T-helper 1 cell treated with Interleukin-12 subunit alpha and Interleukin-12 subunit beta and Interleukin-4 antibody, amounts not matched to agents 30 ng/mL and 1 ng/mL, for 36 hours (primary cell): ENCODE data around the gene RPL37. TPM values are rescaled to one million over a fixed set of nuclear protein-coding genes. Genes with fewer than 3 reads are reported as not detected.
"Not testable (repeated sequence)": the region's sequence is repeated elsewhere in the genome, so short reads cannot be mapped to it uniquely, and the experiment has no call there.

Experiments
- intact Hi-C: fragments of 100-400 bp; cut with micrococcal nuclease; formaldehyde crosslinking; loops from one replicate; pipeline ENCODE4 v1.15.1; 2024
- total RNA-seq: library from RNA; stranded (reverse); gene quantifications from 2 replicates; pipeline ENCODE4 v1.2.3, GENCODE V29; 2022

The RPL37 gene
- total RNA-seq, 1 donor from 2014 or later: 1,323 TPM

- intact Hi-C loops: loop anchor here (2.0 to 10.0 kb wide), 6 partner anchors 348 to 1760 kb away; partner anchors contain the start of genes FBXO4, FYB1 and RICTOR
These were observed 602 bp downstream of the RPL37 start for GRCh38 chr5:40834391-40834848.

GRCh38 chr5:40833712-40834229 lies 1.3 kb downstream of the RPL37 start:
- intact Hi-C loops: loop anchor here (2.0 to 10.0 kb wide), 6 partner anchors 347 to 1759 kb away; partner anchors contain the start of genes FBXO4, FYB1 and RICTOR

GRCh38 chr5:40832345-40832744 lies 2.7 kb downstream of the RPL37 start:
- intact Hi-C loops: loop anchor here (10.0 kb wide), 1 partner anchor 1618 kb away; the partner anchor contains the start of gene FYB1

GRCh38 chr5:40831346-40832210 lies 3.4 kb downstream of the RPL37 start:
- intact Hi-C loops: loop anchor here (10.0 kb wide), 1 partner anchor 1617 kb away; the partner anchor contains the start of gene FYB1

GRCh38 chr5:40829748-40830533 lies 5.1 kb downstream of the RPL37 start:
- intact Hi-C loops: loop anchor here (10.0 kb wide), 1 partner anchor 1615 kb away; the partner anchor contains the start of gene FYB1

- intact Hi-C loops: no loop called here
These were observed 6.0 kb downstream of the RPL37 start for GRCh38 chr5:40828690-40829661.

GRCh38 chr5:40828021-40828631 lies 6.9 kb downstream of the RPL37 start:
- intact Hi-C loops: no loop called here

GRCh38 chr5:40827188-40827977 lies 7.6 kb downstream of the RPL37 start:
- intact Hi-C loops: no loop called here

GRCh38 chr5:40826489-40827187 lies 8.4 kb downstream of the RPL37 start:
- intact Hi-C loops: no loop called here

- intact Hi-C loops: not testable (repeated sequence)
These were observed 9.5 kb downstream of the RPL37 start for GRCh38 chr5:40825461-40826043.

GRCh38 chr5:40823459-40823858 lies 11.6 kb downstream of the RPL37 start:
- intact Hi-C loops: no loop called here

- intact Hi-C loops: no loop called here
These were observed 21.2 kb downstream of the RPL37 start for GRCh38 chr5:40813698-40814281.

GRCh38 chr5:40812125-40812524 lies 22.9 kb downstream of the RPL37 start:
- intact Hi-C loops: no loop called here

GRCh38 chr5:40801771-40802562 lies 33.1 kb downstream of the RPL37 start:
- intact Hi-C loops: no loop called here

- intact Hi-C loops: no loop called here
These were observed 35.8 kb downstream of the RPL37 start for GRCh38 chr5:40799258-40799657.

GRCh38 chr5:40798801-40799210 lies 36.2 kb downstream of the RPL37 start:
- intact Hi-C loops: loop anchor here (1.0 kb wide), 2 partner anchors 850 to 1105 kb away; partner anchors contain the start of gene RIMOC1
